BLaER1 (cell line): ENCODE measurements around the gene HPSE2.

Experiments
- H3K27ac ChIP-seq: shearing (Covaris generic); formaldehyde crosslinking; 2 replicates; pipeline ENCODE4 v1.8.1; 2022
- H3K27me3 ChIP-seq: shearing (Covaris generic); formaldehyde crosslinking; 2 replicates; pipeline ENCODE4 v1.8.1; 2022
- H3K36me3 ChIP-seq: shearing (Covaris generic); formaldehyde crosslinking; 2 replicates; pipeline ENCODE4 v1.8.1; 2022
- H3K4me1 ChIP-seq: shearing (Covaris generic); formaldehyde crosslinking; 2 replicates; pipeline ENCODE4 v1.8.1; 2022
- H3K4me2 ChIP-seq: shearing (Covaris generic); formaldehyde crosslinking; 2 replicates; pipeline ENCODE4 v1.8.1; 2022
- H3K4me3 ChIP-seq: shearing (Covaris generic); formaldehyde crosslinking; 2 replicates; pipeline ENCODE4 v1.8.1; 2022
- H3K9ac ChIP-seq: shearing (Covaris generic); formaldehyde crosslinking; 2 replicates; pipeline ENCODE4 v1.8.1; 2022
- H3K9me3 ChIP-seq: shearing (Covaris generic); formaldehyde crosslinking; 2 replicates; pipeline ENCODE4 v1.8.1; 2022
- H4K20me1 ChIP-seq: shearing (Covaris generic); formaldehyde crosslinking; 2 replicates; pipeline ENCODE4 v1.8.1; 2022
- Cebpa-rat ChIP-seq: shearing (Covaris generic); IDR thresholded peaks from 2 replicates; pipeline ENCODE4 v1.8.1; 2022

The HPSE2 gene

DNA sequence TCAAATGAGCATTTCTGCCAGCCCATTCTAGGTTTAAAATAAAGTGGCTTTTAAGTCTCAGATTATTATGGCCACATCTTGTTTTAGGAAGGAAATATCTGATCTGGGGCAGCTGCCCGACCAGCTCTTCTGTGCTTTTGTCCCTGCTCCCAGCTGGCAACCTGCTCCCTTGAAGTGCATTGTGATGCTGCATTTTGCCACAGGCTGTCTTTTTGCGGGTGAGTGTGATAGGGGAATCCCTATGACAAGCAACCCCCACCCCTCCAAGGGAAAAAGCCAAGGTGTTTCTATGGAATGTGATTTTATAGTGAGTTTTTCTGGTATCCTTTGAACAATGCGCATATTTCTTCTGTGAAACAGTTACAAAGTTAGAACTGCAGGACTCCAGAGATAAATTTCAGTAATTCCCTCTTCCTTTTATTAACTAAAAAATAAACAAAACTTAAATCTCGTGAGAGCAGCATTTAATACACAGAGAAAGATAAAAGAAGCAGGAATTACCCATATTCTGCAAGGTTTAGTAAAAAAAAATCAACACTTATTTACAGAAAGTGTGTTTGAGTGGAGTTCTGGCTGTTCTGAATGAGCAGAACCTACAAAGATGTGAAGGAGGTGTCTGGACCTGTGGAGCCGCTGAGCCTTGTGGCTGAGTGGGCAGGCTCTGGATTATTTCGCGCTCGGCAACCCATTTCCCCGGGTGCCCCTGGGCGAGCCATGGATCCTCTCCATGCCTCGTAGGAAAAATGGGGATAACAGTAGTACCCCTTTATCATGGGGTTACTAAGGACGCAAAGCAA, 778.8 kb downstream of the HPSE2 start:
- Histone ChIP-seq H3K9me3 (no peaks in the 10 kb centered on the region), H3K4me2 (no peak overlapping the region), H3K4me3 (no peak overlapping the region), H3K9ac (no peak overlapping the region), H3K4me1 (peaks cover 6% of the 10 kb centered on the region; the same call in 1 of the 2 replicates), H3K36me3 (no peaks in the 10 kb centered on the region), H3K27me3 (no peaks in the 10 kb centered on the region), H3K27ac (no peak overlapping the region), H4K20me1 (no peaks in the 10 kb centered on the region)
- no peak for TF ChIP-seq Cebpa-rat

DNA sequence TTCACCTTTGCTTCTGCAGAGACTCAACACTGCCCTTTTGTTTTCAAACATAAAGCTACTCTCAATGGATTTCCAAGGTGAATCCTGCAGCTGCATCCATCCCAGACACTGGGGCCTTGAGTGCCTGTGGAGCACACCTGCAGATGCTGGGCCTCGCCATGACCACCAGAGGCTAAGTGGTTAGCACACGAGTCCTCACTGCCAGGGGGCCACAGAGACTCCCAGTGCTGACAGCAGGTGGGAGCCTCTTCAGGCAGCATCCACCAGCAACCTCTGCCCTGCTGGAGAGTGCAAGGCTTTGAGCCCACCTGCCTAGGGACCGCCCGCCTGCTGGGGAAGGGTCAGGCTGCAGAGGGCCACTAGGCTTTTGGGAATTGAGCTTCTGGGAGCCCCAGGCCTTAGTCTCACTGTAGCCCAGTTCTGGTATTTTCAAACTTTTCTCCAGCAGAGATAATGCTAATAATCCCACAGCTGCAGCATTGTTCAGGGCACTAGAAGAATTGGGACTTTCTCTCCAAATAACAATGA, 779.5 kb downstream of the HPSE2 start:
- no peak for TF ChIP-seq Cebpa-rat
- H3K4me2 ChIP-seq: no peak overlapping the region

DNA sequence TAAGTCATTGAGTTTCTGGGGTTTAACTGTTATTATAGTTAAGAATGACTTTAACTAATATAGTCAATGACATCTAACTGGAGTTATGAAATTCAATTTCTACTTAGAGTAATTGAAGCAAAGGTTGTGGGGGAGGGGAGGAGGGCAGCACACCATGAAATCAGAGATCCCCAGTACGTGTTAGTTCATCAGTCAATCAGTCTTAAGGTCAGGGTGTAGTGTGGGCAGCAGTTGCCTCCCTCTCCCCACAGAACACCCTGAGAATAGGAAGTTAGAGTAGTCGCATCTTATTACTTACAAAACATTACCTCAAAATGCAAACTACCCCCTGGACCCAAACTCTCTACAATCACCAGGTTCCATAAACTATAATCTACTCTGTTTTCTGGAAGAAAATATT, 781.9 kb downstream of the HPSE2 start:
- no peak overlapping the region for H3K4me2 ChIP-seq
- no peaks in the 10 kb centered on the region for H3K27me3 ChIP-seq
- H3K27ac ChIP-seq: no peak overlapping the region
- no peak overlapping the region for H3K4me3 ChIP-seq
- no peaks in the 10 kb centered on the region for H3K36me3 ChIP-seq
- H4K20me1 ChIP-seq: no peaks in the 10 kb centered on the region
- H3K9me3 ChIP-seq: no peaks in the 10 kb centered on the region
- H3K9ac ChIP-seq: no peak overlapping the region
- TF ChIP-seq Cebpa-rat: no peak
- peaks cover 6% of the 10 kb centered on the region; the same call in 1 of the 2 replicates for H3K4me1 ChIP-seq

More for the DNA sequence above, 779.5 kb downstream of the HPSE2 start:
- no peaks in the 10 kb centered on the region for H3K27me3 ChIP-seq
- no peaks in the 10 kb centered on the region for H4K20me1 ChIP-seq
- H3K9me3 ChIP-seq: no peaks in the 10 kb centered on the region
- H3K9ac ChIP-seq: no peak overlapping the region
- peaks cover 6% of the 10 kb centered on the region; the same call in 1 of the 2 replicates for H3K4me1 ChIP-seq
- no peak overlapping the region for H3K27ac ChIP-seq
- H3K4me3 ChIP-seq: no peak overlapping the region
- no peaks in the 10 kb centered on the region for H3K36me3 ChIP-seq

DNA sequence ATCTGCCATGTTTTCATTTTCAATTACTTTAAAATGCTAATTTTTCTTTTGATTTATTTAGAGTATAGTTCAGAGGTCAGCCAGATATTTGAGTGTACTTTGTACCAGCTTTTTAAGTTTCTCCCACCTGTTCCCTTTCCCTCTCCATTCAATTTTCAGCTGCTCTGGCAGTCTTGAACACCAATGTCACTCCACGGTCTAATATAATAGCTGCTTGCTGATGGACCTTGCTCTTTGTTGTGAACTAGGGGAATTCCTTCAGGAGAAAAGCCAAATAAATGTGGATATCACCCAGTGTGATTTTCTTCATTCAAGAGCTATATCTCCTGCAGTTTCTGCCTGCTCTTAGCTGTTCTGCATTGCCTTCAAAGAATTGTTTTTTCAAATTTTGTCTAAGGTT, 785.0 kb downstream of the HPSE2 start:
- Histone ChIP-seq H3K36me3 (no peaks in the 10 kb centered on the region), H3K9ac (no peak overlapping the region), H3K4me3 (no peak overlapping the region), H3K27ac (no peak overlapping the region), H3K4me1 (peaks cover 13% of the 10 kb centered on the region), H3K9me3 (no peaks in the 10 kb centered on the region), H3K4me2 (no peak overlapping the region), H4K20me1 (peaks cover 2% of the 10 kb centered on the region), H3K27me3 (no peaks in the 10 kb centered on the region)
- TF ChIP-seq Cebpa-rat: no peak

DNA sequence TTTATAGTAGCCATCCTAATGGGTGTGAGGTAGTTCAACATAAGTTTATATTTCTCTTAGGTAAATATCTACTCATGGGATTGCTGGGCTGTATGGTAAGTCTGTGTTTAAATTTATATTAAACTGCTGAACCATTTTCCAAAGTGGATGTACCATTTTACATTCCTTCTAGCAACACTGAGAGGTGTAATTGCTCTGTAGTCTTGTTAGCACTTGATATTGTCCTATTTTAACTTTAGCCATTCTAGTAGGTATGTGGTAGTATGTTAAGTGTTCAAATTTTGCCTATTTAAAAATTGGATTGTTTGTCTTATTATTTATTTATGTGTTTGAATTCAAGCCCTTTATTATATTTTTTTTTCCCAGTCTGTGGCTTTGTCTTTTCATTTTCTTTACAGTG, 786.4 kb downstream of the HPSE2 start:
- peaks cover 10% of the 10 kb centered on the region for H3K36me3 ChIP-seq
- TF ChIP-seq Cebpa-rat: no peak
- H3K27ac ChIP-seq: no peak overlapping the region
- H3K4me3 ChIP-seq: no peak overlapping the region
- peaks cover 16% of the 10 kb centered on the region for H4K20me1 ChIP-seq
- no peak overlapping the region for H3K9ac ChIP-seq
- peaks cover 26% of the 10 kb centered on the region for H3K4me1 ChIP-seq
- H3K4me2 ChIP-seq: no peak overlapping the region
- H3K9me3 ChIP-seq: no peaks in the 10 kb centered on the region
- H3K27me3 ChIP-seq: no peaks in the 10 kb centered on the region

DNA sequence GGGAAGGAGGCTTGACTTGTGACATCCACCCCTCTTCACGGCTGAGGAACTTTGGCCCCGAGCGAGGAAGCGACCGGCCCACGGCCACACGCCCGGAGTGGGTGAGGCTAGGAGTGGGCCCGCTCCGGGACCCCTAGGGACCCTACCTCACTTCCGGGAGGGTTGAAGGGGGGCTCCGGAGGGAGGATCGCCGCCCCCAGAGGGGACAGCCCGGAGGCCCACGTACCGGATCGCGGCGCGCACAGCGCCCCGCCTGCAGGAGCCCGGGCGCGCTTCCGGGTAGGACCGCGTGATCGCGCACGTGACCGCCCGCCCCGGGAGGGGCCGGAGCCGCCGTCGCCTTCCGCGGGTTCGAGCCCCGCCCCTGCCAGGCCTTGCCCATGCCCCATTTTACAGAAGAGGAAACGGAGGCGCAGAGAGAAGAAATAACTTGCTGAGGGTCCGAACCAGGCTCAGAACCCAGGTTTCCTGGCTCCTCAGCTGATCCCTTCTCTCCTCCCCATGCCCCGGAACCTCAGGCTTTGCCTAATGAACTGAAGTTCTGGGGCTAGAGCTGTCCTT, 788.9 kb downstream of the HPSE2 start, which contains the start of gene HPS1:
Gene HPS1, minus strand, starts transcription at position 275 of the 561 bp plus-strand sequence. CDS start 3,695 bp downstream, outside the sequence.
- no peak for TF ChIP-seq Cebpa-rat
- H3K9me3 ChIP-seq: no peaks in the 10 kb centered on the region
- peaks cover 38% of the 10 kb centered on the region for H4K20me1 ChIP-seq
- peak within 1 kb of the TSS; percentile 76 for H3K4me3 ChIP-seq
- H3K27me3 ChIP-seq: no peaks in the 10 kb centered on the region
- peak within 1 kb of the TSS; percentile 84 for H3K9ac ChIP-seq
- H3K4me2 ChIP-seq: peak within 1 kb of the TSS; percentile 87
- peak within 1 kb of the TSS; percentile 81 for H3K27ac ChIP-seq
- H3K36me3 ChIP-seq: peaks cover 36% of the 10 kb centered on the region
- peaks cover 36% of the 10 kb centered on the region for H3K4me1 ChIP-seq

DNA sequence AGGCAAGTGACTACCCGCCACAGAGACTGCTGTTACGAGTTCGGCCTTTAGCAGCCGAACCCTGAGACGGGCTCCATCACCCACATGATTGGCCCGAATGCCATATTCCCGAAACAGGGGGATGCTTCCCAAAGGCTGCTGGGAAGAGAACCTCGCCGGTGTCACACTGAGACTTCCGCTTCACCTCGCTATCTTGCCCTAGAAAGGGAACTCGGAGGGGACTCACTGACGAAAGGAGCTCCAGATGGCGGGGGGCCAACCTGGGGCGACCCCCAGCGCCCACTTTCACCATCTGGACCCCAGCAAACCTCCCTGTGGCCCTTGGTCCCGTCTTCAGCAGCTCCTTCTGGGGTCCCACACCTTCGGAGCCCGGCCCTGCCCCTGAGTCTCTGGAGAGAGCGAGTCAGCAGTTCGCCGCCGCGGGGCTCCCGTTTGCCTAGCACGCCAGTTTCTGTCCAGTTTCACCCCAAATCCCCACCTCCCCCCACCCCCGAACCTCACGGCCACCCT, 789.4 kb downstream of the HPSE2 start:
- Histone ChIP-seq H3K36me3 (peaks cover 39% of the 10 kb centered on the region), H3K4me1 (peaks cover 36% of the 10 kb centered on the region), H3K4me2 (peak overlapping the region; percentile 87), H3K9ac (peak overlapping the region; percentile 84), H3K27me3 (no peaks in the 10 kb centered on the region), H3K4me3 (peak overlapping the region; percentile 76), H4K20me1 (peaks cover 41% of the 10 kb centered on the region), H3K27ac (peak overlapping the region; percentile 81), H3K9me3 (no peaks in the 10 kb centered on the region)
- no peak for TF ChIP-seq Cebpa-rat

DNA sequence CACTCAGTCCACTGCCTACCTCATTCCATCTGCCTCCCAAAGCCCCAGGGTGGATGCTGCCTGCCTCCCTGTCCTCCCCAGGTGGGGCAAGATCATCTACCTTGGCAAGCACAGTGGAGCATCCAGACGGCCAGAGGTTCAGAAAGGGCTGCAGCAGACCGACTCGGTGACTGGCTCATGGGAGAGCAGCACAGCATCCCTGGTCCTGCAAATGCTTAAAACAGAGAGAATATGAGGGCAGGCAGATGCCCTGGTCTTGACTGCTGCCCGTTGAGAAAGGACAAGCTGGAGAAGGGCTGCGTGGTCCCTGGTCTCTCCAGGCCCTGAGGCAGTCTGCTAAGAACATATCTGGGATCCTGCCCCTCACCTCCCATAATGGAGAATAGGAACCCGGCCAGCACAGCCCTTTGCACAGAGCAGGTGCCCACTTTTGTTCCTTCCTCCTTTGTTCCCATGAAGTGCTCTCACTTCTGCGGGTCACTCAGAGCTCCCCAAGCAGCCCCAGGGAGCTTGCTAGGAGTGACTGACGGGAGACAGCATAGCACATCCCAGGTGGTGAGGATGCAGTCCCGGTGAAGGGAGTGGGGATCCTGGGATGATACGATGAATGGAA, 790.3 kb downstream of the HPSE2 start:
- Histone ChIP-seq H3K27me3 (no peaks in the 10 kb centered on the region), H3K4me3 (peak overlapping the region; percentile 76; the same call in 1 of the 2 replicates), H3K27ac (no peak overlapping the region), H3K4me1 (peaks cover 36% of the 10 kb centered on the region), H3K9ac (peak overlapping the region; percentile 84; the same call in 1 of the 2 replicates), H3K36me3 (peaks cover 46% of the 10 kb centered on the region), H3K4me2 (peak overlapping the region; percentile 87), H3K9me3 (no peaks in the 10 kb centered on the region), H4K20me1 (peaks cover 41% of the 10 kb centered on the region)
- no peak for TF ChIP-seq Cebpa-rat

DNA sequence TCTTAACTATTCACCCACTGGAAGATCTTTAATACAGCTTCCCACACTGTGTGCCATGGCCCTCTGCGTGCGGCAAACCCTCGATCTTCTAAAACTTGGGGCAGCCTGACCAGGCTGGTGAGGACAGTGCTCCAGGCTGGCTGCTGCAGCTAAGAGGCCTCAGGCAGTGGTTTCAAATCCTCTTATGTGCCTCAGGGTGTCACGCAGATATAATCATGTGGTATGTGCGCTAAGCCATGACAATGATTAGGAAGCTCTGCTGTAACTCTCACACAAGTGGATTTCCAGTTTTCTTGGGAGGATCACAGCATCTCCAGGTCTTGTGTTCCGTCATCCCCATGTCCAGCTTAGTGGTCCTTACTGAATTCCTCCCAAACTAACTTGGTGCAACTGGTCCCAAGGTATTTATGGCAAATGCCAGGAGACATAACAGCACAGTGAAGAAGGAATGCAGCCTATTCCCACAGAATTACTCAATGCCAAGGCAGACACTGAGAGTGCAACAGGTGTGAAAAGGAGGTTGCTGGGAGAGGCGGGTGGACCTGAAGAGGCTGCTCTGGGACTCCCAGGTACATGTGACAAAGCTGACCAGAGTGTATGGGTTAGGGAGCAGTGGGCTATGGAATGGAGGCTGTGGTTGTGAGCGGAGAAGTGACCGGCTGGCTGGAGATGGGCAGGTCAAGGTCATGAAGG, 791.2 kb downstream of the HPSE2 start:
- Histone ChIP-seq H4K20me1 (peaks cover 41% of the 10 kb centered on the region), H3K4me2 (peak overlapping the region; percentile 87), H3K9me3 (peaks cover 5% of the 10 kb centered on the region; the same call in 1 of the 2 replicates), H3K4me1 (peaks cover 36% of the 10 kb centered on the region), H3K27ac (no peak overlapping the region), H3K36me3 (peaks cover 53% of the 10 kb centered on the region), H3K4me3 (no peak overlapping the region; the same call in 1 of the 2 replicates), H3K27me3 (no peaks in the 10 kb centered on the region), H3K9ac (0 out of 2 replicates have a peak overlapping the region, but pooled peaks have one; percentile 19)
- no peak for TF ChIP-seq Cebpa-rat
